Ovary (tissue), 3 donors: Measurements from ENCODE around the gene DYDC2.

Source experiments
- POLR2A ChIP-seq: fragments of 450-650 bp; IDR thresholded peaks from one replicate; pipeline ENCODE4 v1.6.1; 2017; ENCODE audit warnings: antibody characterized with exemption, mild to moderate bottlenecking, moderate library complexity
- TF ChIP-seq, protein P1 (sequence below), 3 donors: fragments of 450-650 bp in 2 of 3; fragments of 200-600 bp in 1 of 3; IDR thresholded peaks; one replicate each; pipeline versions ENCODE4 v1.5.1 to v1.8.0; 2016 to 2022; ENCODE audit warnings: antibody characterized with exemption in 3 of 3, mild to moderate bottlenecking in 1 of 3
- donor health status: DM: no; HTN: no; CAD: no.

DNA sequence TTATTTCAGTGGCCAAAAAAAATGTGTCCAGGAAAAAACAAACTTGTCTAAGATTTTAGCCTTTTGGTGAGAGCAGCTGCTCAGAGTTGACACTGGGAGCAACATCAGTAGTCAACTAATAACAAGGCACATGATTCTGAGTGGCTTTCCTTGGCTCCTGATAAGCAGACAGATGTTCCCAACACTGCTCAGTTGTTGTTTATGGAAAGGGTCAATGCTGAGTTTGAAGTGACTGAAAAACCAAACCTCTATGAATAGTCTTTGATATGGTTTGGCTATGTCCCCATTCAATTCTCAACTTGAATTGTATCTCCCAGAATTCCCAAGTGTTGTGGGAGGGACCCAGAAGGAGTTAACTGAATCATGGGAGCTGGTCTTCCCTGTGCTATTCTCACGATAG, 12.3 kb upstream of the DYDC2 start:
- TF ChIP-seq, protein P1, sequence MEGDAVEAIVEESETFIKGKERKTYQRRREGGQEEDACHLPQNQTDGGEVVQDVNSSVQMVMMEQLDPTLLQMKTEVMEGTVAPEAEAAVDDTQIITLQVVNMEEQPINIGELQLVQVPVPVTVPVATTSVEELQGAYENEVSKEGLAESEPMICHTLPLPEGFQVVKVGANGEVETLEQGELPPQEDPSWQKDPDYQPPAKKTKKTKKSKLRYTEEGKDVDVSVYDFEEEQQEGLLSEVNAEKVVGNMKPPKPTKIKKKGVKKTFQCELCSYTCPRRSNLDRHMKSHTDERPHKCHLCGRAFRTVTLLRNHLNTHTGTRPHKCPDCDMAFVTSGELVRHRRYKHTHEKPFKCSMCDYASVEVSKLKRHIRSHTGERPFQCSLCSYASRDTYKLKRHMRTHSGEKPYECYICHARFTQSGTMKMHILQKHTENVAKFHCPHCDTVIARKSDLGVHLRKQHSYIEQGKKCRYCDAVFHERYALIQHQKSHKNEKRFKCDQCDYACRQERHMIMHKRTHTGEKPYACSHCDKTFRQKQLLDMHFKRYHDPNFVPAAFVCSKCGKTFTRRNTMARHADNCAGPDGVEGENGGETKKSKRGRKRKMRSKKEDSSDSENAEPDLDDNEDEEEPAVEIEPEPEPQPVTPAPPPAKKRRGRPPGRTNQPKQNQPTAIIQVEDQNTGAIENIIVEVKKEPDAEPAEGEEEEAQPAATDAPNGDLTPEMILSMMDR (IDR thresholded peaks at IDR 0.05) = no peak
- no peak for TF ChIP-seq POLR2A
